ENCODE data around the gene TUBAL3.

TUBAL3 gene

DNA sequence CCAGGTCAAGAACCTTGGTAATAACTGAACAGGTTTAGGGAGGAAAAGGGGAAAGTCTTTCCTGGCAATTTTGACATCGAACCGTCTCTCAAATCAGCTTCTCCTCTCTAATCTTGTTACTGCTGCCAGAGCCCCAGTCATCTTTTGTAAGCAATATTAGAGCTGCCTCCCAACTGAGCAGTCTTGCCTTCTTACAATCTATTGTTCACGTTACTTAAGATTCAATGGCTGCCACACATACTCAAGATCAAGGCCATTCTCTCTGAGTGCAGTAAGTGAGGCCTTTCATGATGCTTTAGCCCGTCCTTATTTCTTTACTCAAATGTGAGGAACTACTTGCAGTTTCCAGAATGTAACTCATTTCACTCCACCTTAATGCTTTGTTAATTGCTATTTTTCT lies 20.1 kb upstream of the TUBAL3 start:
- Histone ChIP-seq H2AFZ (no peak overlapping the region), H3K4me1 (no peaks in the 10 kb centered on the region), H3K4me2 (ENCODE audit: low read length) (no peak overlapping the region), H3K9ac (no peak overlapping the region), H3K79me2 (peaks cover 2% of the 10 kb centered on the region), H3K9me3 (ENCODE audit: control insufficient read depth, low read length) (no peaks in the 10 kb centered on the region), H3K27ac (no peak overlapping the region), H3K36me3 (ENCODE audit: control insufficient read depth, insufficient read depth, low read length) (no peaks in the 10 kb centered on the region), H3K4me3 (ENCODE audit: low read depth, low read length) (no peak overlapping the region), H3K27me3 (ENCODE audit: control insufficient read depth, insufficient read depth, low read length) (no peaks in the 10 kb centered on the region)
- TF ChIP-seq, protein P1, sequence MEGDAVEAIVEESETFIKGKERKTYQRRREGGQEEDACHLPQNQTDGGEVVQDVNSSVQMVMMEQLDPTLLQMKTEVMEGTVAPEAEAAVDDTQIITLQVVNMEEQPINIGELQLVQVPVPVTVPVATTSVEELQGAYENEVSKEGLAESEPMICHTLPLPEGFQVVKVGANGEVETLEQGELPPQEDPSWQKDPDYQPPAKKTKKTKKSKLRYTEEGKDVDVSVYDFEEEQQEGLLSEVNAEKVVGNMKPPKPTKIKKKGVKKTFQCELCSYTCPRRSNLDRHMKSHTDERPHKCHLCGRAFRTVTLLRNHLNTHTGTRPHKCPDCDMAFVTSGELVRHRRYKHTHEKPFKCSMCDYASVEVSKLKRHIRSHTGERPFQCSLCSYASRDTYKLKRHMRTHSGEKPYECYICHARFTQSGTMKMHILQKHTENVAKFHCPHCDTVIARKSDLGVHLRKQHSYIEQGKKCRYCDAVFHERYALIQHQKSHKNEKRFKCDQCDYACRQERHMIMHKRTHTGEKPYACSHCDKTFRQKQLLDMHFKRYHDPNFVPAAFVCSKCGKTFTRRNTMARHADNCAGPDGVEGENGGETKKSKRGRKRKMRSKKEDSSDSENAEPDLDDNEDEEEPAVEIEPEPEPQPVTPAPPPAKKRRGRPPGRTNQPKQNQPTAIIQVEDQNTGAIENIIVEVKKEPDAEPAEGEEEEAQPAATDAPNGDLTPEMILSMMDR (IDR thresholded peaks at IDR 0.05) = no peak

DNA sequence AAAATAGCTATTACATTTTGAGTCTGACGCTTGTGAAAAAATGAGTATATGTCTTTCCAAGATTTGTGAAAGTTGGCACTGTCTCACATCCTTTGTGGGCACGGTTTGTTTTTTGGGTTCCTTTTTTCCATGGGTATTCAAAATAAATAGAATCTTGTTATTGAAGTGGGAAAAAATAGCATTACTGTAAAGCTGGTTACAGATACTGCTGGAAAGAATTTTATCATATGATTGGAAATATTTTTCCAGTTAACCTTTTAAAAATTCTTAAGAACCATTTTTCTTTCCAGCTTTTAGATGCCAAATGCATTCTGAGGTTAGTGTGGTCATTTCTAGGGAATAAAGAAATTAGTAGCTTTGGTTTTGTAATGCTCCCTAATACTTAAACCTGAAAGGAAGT lies 19.1 kb upstream of the TUBAL3 start:
- no peaks in the 10 kb centered on the region for H3K27me3 ChIP-seq (ENCODE audit: control insufficient read depth, insufficient read depth, low read length)
- no peaks in the 10 kb centered on the region for H3K9me3 ChIP-seq (ENCODE audit: control insufficient read depth, low read length)
- TF ChIP-seq, protein P1 (IDR thresholded peaks at IDR 0.05) = no peak
- H3K9ac ChIP-seq = no peak overlapping the region
- no peaks in the 10 kb centered on the region for H3K36me3 ChIP-seq (ENCODE audit: control insufficient read depth, insufficient read depth, low read length)
- no peak overlapping the region for H3K27ac ChIP-seq
- peaks cover 2% of the 10 kb centered on the region for H3K79me2 ChIP-seq
- no peaks in the 10 kb centered on the region for H3K4me1 ChIP-seq
- no peak overlapping the region for H3K4me2 ChIP-seq (ENCODE audit: low read length)
- no peak overlapping the region for H3K4me3 ChIP-seq (ENCODE audit: low read depth, low read length)
- H2AFZ ChIP-seq = no peak overlapping the region

DNA sequence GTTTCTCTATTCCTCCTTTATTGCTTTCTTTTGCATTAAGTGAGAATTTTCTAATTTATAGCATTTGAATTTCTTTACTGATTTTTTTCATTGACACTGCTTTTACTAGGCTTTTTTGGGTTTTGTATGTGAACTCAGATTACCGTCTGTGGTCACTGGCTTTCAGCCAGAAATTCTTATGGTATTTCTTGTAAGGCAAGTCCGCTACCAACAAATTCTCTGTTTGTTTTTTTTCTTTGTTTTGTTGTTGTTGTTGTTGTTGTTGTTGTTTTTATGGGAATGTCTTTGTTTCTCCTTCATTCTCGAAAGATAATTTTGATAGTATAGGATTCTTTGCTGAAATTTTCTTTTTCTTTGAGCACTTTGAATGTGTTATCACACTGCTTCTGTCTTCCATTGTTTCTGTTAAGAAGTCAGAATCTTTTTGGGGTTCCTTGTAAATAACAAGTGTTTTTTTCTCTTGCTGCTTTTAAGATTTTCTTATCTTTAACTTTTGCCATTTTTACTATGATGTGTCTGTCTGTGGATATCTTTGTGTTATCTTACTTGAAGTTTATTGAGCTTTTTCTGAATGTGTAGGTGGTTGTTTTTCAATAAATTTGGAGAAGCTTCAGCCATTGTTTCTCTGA lies 15.0 kb upstream of the TUBAL3 start:
- no peaks in the 10 kb centered on the region for H3K36me3 ChIP-seq (ENCODE audit: control insufficient read depth, insufficient read depth, low read length)
- H3K9ac ChIP-seq = no peak overlapping the region
- no peaks in the 10 kb centered on the region for H3K4me1 ChIP-seq
- H3K27me3 ChIP-seq (ENCODE audit: control insufficient read depth, insufficient read depth, low read length) = no peaks in the 10 kb centered on the region
- no peak overlapping the region for H2AFZ ChIP-seq
- H3K9me3 ChIP-seq (ENCODE audit: control insufficient read depth, low read length) = no peaks in the 10 kb centered on the region
- H3K27ac ChIP-seq = no peak overlapping the region
- H3K79me2 ChIP-seq = peaks cover 10% of the 10 kb centered on the region
- TF ChIP-seq, protein P1 (IDR thresholded peaks at IDR 0.05) = no peak
- no peak overlapping the region for H3K4me3 ChIP-seq (ENCODE audit: low read depth, low read length)
- no peak overlapping the region for H3K4me2 ChIP-seq (ENCODE audit: low read length)

DNA sequence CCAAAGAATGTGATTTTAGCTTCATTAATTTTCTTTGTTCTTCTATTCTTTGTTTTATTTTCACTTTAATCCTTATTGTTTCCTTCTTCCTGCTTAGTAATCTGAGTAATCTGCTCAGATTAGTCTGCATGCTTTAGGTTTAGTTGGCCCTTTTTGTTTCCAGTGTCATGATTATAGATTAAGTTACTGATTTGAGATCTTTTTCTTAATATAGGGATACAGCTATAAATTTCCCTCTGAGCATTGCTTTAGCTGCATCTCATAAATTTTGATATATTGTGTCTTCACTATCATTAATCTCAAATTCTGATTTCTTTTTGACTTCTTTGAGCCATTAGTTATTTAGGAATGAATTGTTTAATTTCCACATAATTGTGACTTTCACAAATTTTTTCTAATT lies 14.0 kb upstream of the TUBAL3 start:
- TF ChIP-seq, protein P1 (IDR thresholded peaks at IDR 0.05) = no peak
- Histone ChIP-seq H3K9ac (no peak overlapping the region), H2AFZ (no peak overlapping the region), H3K79me2 (peaks cover 10% of the 10 kb centered on the region), H3K9me3 (ENCODE audit: control insufficient read depth, low read length) (no peaks in the 10 kb centered on the region), H3K4me2 (ENCODE audit: low read length) (no peak overlapping the region), H3K4me3 (ENCODE audit: low read depth, low read length) (no peak overlapping the region), H3K36me3 (ENCODE audit: control insufficient read depth, insufficient read depth, low read length) (no peaks in the 10 kb centered on the region), H3K27me3 (ENCODE audit: control insufficient read depth, insufficient read depth, low read length) (no peaks in the 10 kb centered on the region), H3K27ac (no peak overlapping the region), H3K4me1 (no peaks in the 10 kb centered on the region)

DNA sequence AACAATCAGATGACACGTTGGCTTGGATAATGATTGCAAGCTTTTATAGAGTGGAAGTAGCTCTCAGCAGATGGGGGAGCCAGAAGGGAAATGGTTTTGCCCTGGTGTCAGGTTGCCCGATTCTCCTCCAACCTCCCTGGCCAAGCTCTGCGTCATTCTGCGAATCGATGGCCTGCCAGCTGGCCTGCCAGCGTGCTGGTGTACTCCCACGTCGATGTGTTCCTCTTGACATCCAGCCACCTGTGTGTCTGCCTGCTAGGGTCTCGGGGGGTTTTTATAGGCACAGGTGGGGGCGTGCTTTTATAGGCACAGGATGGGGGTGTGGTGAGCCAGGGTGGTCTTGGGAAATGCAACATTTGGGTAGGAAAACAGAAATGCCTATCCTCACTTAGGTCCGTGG lies 12.4 kb upstream of the TUBAL3 start:
- Histone ChIP-seq H3K4me2 (ENCODE audit: low read length) (no peak overlapping the region), H3K4me1 (peaks cover 2% of the 10 kb centered on the region), H3K79me2 (peaks cover 14% of the 10 kb centered on the region), H2AFZ (no peak overlapping the region), H3K36me3 (ENCODE audit: control insufficient read depth, insufficient read depth, low read length) (no peaks in the 10 kb centered on the region), H3K27ac (no peak overlapping the region), H3K9me3 (ENCODE audit: control insufficient read depth, low read length) (no peaks in the 10 kb centered on the region), H3K4me3 (ENCODE audit: low read depth, low read length) (no peak overlapping the region), H3K9ac (no peak overlapping the region), H3K27me3 (ENCODE audit: control insufficient read depth, insufficient read depth, low read length) (no peaks in the 10 kb centered on the region)
- TF ChIP-seq, protein P1 (IDR thresholded peaks at IDR 0.05) = no peak
